ENCODE measurements around the gene SNED1.

The SNED1 gene

DNA sequence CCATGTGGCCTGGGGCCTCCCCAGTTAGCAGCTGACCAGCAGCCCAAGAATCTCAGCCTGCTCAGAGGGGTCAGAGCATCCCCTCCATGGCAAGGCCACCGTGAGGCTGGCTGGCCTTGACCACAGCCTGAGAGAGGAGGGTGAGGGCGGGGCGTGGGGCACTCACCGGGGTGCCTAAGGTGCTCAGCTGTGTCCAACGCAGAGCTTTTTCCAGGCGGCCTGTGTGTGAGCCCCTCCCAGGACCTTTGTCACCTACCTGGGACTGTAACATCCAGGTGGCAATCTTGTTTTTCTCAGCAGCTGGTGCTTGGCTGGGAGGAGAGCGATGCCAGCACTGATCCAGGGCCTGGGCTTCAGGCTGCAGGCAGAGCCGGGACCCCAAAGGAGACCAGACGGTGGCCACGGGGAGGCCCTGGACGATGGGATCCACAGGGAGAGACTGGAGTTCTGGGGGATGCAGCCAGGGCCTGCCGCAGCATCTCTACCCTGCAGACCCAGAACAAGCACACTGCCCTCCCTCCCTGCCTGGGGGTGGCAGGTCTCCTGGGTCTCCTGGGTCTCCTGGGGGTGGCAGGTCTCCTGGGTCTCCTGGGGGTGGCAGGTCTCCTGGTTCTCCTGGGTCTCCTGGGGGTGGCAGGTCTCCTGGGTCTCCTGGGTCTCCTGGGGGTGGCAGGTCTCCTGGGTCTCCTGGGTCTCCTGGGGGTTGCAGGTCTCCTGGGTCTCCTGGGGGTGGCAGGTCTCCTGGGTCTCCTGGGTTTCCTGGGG, 12.3 kb downstream of the SNED1 start:
- TF ChIP-seq, protein P1, sequence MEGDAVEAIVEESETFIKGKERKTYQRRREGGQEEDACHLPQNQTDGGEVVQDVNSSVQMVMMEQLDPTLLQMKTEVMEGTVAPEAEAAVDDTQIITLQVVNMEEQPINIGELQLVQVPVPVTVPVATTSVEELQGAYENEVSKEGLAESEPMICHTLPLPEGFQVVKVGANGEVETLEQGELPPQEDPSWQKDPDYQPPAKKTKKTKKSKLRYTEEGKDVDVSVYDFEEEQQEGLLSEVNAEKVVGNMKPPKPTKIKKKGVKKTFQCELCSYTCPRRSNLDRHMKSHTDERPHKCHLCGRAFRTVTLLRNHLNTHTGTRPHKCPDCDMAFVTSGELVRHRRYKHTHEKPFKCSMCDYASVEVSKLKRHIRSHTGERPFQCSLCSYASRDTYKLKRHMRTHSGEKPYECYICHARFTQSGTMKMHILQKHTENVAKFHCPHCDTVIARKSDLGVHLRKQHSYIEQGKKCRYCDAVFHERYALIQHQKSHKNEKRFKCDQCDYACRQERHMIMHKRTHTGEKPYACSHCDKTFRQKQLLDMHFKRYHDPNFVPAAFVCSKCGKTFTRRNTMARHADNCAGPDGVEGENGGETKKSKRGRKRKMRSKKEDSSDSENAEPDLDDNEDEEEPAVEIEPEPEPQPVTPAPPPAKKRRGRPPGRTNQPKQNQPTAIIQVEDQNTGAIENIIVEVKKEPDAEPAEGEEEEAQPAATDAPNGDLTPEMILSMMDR (IDR thresholded peaks at IDR 0.05), result no peak
- H3K4me1 ChIP-seq, result no peaks in the 10 kb centered on the region
- H3K9me3 ChIP-seq (ENCODE audit: control insufficient read depth, low read length), result no peaks in the 10 kb centered on the region
- H3K4me3 ChIP-seq (ENCODE audit: low read depth, low read length), result no peak overlapping the region
- peaks cover 5% of the 10 kb centered on the region for H3K79me2 ChIP-seq
- H3K27me3 ChIP-seq (ENCODE audit: control insufficient read depth, insufficient read depth, low read length), result no peaks in the 10 kb centered on the region
- H3K4me2 ChIP-seq (ENCODE audit: low read length), result peak overlapping the region; percentile 35
- no peak overlapping the region for H3K9ac ChIP-seq
- H3K36me3 ChIP-seq (ENCODE audit: control insufficient read depth, insufficient read depth, low read length), result no peaks in the 10 kb centered on the region
- H2AFZ ChIP-seq, result no peak overlapping the region
- H3K27ac ChIP-seq, result no peak overlapping the region

DNA sequence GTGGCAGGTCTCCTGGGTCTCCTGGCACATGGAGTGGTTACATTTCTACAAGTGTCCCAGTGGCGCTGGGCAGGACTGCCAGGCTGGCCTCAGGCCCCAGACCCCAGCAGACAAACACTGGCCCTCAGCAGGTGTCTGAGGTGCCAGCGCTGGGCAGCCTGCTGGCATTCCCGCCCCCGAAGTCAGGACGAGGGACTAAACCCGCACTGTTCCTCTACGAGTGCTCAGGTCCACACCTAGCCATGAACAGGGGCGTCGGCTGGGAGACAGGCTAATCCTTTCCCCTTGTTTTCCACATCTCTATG, 12.8 kb downstream of the SNED1 start:
- Histone ChIP-seq H3K4me1 (no peaks in the 10 kb centered on the region), H3K9ac (no peak overlapping the region), H3K27me3 (ENCODE audit: control insufficient read depth, insufficient read depth, low read length) (no peaks in the 10 kb centered on the region), H3K4me2 (ENCODE audit: low read length) (no peak overlapping the region), H3K36me3 (ENCODE audit: control insufficient read depth, insufficient read depth, low read length) (no peaks in the 10 kb centered on the region), H3K27ac (no peak overlapping the region), H3K9me3 (ENCODE audit: control insufficient read depth, low read length) (no peaks in the 10 kb centered on the region), H2AFZ (no peak overlapping the region), H3K79me2 (peaks cover 5% of the 10 kb centered on the region), H3K4me3 (ENCODE audit: low read depth, low read length) (no peak overlapping the region)
- TF ChIP-seq, protein P1 (IDR thresholded peaks at IDR 0.05), result no peak

DNA sequence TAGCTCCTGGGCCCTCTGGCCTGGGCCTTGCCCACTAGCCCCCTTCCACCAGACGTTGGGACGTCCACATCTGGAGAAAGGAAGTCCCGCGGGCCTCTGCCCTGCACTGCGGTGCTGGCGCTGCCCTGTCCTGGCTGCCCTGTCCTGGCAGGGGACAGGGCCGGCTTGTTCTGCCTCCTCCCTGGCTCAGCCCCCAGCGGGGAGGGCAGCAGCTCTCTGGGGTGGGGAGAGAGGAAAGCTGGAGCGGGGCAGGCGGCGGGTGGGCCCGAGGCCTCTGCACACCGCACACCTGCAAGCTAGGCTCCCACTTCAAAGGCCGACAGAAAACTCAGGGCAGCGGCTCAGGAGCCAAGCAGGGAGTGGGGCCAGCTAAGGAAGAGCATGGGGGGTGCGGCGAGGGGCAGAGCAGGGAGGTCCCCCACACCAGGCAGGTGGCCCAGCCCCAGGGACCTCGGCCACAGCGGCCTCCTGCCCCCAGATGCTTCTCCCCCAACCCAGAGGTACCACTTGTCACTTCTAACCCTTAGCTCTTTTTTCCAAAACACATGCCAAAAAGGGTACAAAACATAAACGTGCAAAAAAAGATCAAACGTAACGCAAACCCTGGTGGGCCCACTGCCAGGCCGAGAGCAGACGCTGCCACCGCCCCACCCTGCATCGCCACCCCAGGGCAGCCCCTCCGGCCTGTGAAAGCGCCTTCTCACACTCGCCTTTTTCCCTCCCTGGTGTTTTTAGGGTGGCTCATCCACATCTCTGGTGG, 13.5 kb downstream of the SNED1 start:
- Histone ChIP-seq H2AFZ (no peak overlapping the region), H3K4me2 (ENCODE audit: low read length) (no peak overlapping the region), H3K27ac (no peak overlapping the region), H3K27me3 (ENCODE audit: control insufficient read depth, insufficient read depth, low read length) (no peaks in the 10 kb centered on the region), H3K9ac (no peak overlapping the region), H3K79me2 (peaks cover 5% of the 10 kb centered on the region), H3K9me3 (ENCODE audit: control insufficient read depth, low read length) (no peaks in the 10 kb centered on the region), H3K4me3 (ENCODE audit: low read depth, low read length) (no peak overlapping the region), H3K36me3 (ENCODE audit: control insufficient read depth, insufficient read depth, low read length) (no peaks in the 10 kb centered on the region), H3K4me1 (no peaks in the 10 kb centered on the region)
- TF ChIP-seq, protein P1 (IDR thresholded peaks at IDR 0.05), result no peak

DNA sequence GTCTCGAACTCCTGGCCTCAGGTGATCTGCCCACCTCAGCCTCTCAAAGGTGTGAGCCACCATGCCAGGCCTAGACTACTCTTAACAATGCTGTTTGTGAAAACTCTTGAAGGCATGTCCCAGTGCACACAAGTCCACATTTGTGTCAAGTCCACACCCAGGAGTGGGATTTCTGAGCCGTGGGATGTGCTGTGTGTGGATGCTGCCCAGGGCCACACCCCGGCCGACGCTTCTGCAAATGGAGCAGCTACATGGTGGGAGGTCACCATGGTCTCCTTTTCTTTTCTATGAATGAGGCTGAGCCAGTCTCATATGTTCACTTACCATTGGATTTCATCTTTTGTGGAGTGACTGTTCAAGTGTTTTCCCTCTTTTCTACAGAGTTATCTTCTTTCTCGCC, 15.8 kb downstream of the SNED1 start:
- H3K27me3 ChIP-seq (ENCODE audit: control insufficient read depth, insufficient read depth, low read length), result no peaks in the 10 kb centered on the region
- no peak overlapping the region for H2AFZ ChIP-seq
- H3K9me3 ChIP-seq (ENCODE audit: control insufficient read depth, low read length), result no peaks in the 10 kb centered on the region
- H3K79me2 ChIP-seq, result peaks cover 3% of the 10 kb centered on the region
- no peak overlapping the region for H3K9ac ChIP-seq
- no peaks in the 10 kb centered on the region for H3K36me3 ChIP-seq (ENCODE audit: control insufficient read depth, insufficient read depth, low read length)
- H3K4me1 ChIP-seq, result no peaks in the 10 kb centered on the region
- no peak overlapping the region for H3K4me3 ChIP-seq (ENCODE audit: low read depth, low read length)
- no peak overlapping the region for H3K4me2 ChIP-seq (ENCODE audit: low read length)
- H3K27ac ChIP-seq, result no peak overlapping the region
- TF ChIP-seq, protein P1 (IDR thresholded peaks at IDR 0.05), result no peak
